Measurements from ENCODE around the gene AP3B1. TPM values are rescaled to one million over a fixed set of nuclear protein-coding genes. Genes with fewer than 3 reads are reported as not detected.

The AP3B1 gene
- polyA plus RNA-seq, 3 donors, result 20.3 to 39.8 (median 24.9) TPM

DNA sequence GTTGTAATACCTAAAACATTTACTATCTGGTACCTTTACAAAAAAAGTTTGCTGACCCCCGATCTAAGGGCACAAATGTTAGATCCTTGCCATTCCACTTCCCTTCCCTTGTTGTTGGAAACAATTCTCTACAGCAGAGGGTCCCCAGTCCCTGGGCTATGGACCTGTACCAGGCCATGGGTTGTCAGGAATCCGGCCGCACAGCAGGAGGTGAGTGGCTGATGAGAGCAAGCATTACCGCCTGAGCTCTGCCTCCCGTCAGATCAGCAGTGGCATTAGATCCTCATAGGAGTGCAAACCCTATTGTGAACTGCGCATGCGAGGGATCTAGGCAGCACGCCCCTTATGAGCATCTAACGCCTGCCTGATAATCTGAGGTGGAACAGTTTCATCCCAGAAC, 248.5 kb downstream of the AP3B1 start:
- H3K4me3 ChIP-seq (replicated peaks in 1 of 3; ENCODE audit: low read depth in 2 of 3, low read length in 3 of 3), result no peak overlapping the region
- H3K4me2 ChIP-seq (replicated peaks; ENCODE audit: extremely low read depth, low read length, poor library complexity, severe bottlenecking), result no peak overlapping the region
- H3K27me3 Mint-ChIP-seq (ENCODE audit: low read depth in 3 of 3), result peaks cover 0 to 1% (median 0%) of the 10 kb centered on the region in 3 donors
- H3K36me3 Mint-ChIP-seq, result peaks cover 29 to 32% of the 10 kb centered on the region in 2 donors
- no peak overlapping the region for H3K4me3 Mint-ChIP-seq
- H3K9me3 Mint-ChIP-seq, result peaks cover 0 to 5% (median 3%) of the 10 kb centered on the region in 7 donors
- no peaks in the 10 kb centered on the region for H3K27me3 ChIP-seq (ENCODE audit: control insufficient read depth in 2 of 2, insufficient read depth in 2 of 2, low read length in 2 of 2)
- H3K36me3 ChIP-seq (replicated peaks in 1 of 2; ENCODE audit: control insufficient read depth in 1 of 2, insufficient read depth in 2 of 2, low read length in 2 of 2), result peaks cover 0 to 19% of the 10 kb centered on the region in 2 donors
- DNase-seq, result no peak
- no peaks in the 10 kb centered on the region for H3K4me1 Mint-ChIP-seq
- 98% methylated on average over 9 of the region's 9 CpGs for WGBS (ENCODE audit: insufficient coverage)
- H3K27ac ChIP-seq (ENCODE audit: low read depth in 1 of 2, low read length in 2 of 2), result no peak overlapping the region
- no peak for TF ChIP-seq CTCF (IDR thresholded peaks at IDR 0.05)
- no peak overlapping the region for H3K9ac ChIP-seq (ENCODE audit: insufficient read depth, low read length, poor library complexity, severe bottlenecking)
- no peaks in the 10 kb centered on the region for H4K20me1 ChIP-seq (ENCODE audit: insufficient read depth, low read length)
- H3K27ac Mint-ChIP-seq, result no peak overlapping the region
- no peaks in the 10 kb centered on the region for H3K4me1 ChIP-seq (ENCODE audit: control insufficient read depth in 1 of 2, insufficient read depth in 2 of 2, low read length in 2 of 2)
- intact Hi-C loops (cut with micrococcal nuclease), result no loop called here
- no peak overlapping the region for H2AFZ ChIP-seq (ENCODE audit: insufficient read depth, low read depth, low read length, poor library complexity, severe bottlenecking)
- no peaks in the 10 kb centered on the region for H3K79me2 ChIP-seq (ENCODE audit: insufficient read depth, low read length)
- H3K9me3 ChIP-seq (replicated peaks in 1 of 2; ENCODE audit: control insufficient read depth in 1 of 2, insufficient read depth in 1 of 2, low read length in 2 of 2), result no peaks in the 10 kb centered on the region

DNA sequence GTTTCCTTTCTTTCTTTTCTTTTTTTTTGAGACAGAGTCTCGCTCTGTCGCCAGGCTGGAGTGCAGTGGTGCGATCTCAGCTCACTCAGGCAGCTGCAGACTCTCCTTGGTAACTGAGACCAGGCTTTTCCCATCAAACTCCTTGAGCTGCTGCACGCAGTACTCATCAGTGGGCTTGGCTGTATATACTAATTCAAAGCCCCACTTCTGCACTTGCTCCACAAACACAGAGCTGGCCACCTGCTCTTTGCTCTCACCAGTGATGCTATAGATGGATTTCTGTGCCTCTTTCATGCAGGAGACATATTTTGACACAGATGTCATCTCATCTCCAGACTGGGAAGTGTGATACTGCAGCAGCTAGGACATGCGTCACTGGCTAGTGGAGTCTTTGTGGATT, 252.7 kb downstream of the AP3B1 start:
- no peak overlapping the region for H3K27ac Mint-ChIP-seq
- Histone ChIP-seq H3K4me2 (replicated peaks; ENCODE audit: extremely low read depth, low read length, poor library complexity, severe bottlenecking) (no peak overlapping the region), H2AFZ (ENCODE audit: insufficient read depth, low read depth, low read length, poor library complexity, severe bottlenecking) (no peak overlapping the region), H3K79me2 (ENCODE audit: insufficient read depth, low read length) (no peaks in the 10 kb centered on the region), H4K20me1 (ENCODE audit: insufficient read depth, low read length) (no peaks in the 10 kb centered on the region), H3K4me3 (replicated peaks in 1 of 3; ENCODE audit: low read depth in 2 of 3, low read length in 3 of 3) (no peak overlapping the region), H3K9me3 (replicated peaks in 1 of 2; ENCODE audit: control insufficient read depth in 1 of 2, insufficient read depth in 1 of 2, low read length in 2 of 2) (no peaks in the 10 kb centered on the region), H3K27me3 (ENCODE audit: control insufficient read depth in 2 of 2, insufficient read depth in 2 of 2, low read length in 2 of 2) (no peaks in the 10 kb centered on the region), H3K4me1 (ENCODE audit: control insufficient read depth in 1 of 2, insufficient read depth in 2 of 2, low read length in 2 of 2) (no peaks in the 10 kb centered on the region), H3K36me3 (replicated peaks in 1 of 2; ENCODE audit: control insufficient read depth in 1 of 2, insufficient read depth in 2 of 2, low read length in 2 of 2) (peaks cover 10 to 46% of the 10 kb centered on the region in 2 donors), H3K27ac (ENCODE audit: low read depth in 1 of 2, low read length in 2 of 2) (no peak overlapping the region), H3K9ac (ENCODE audit: insufficient read depth, low read length, poor library complexity, severe bottlenecking) (no peak overlapping the region)
- intact Hi-C loops (cut with micrococcal nuclease), result no loop called here
- H3K4me3 Mint-ChIP-seq, result no peak overlapping the region
- peaks cover 0 to 1% (median 0%) of the 10 kb centered on the region in 3 donors for H3K27me3 Mint-ChIP-seq (ENCODE audit: low read depth in 3 of 3)
- no peaks in the 10 kb centered on the region for H3K4me1 Mint-ChIP-seq
- no peak for TF ChIP-seq CTCF (IDR thresholded peaks at IDR 0.05)
- no peak for DNase-seq
- H3K36me3 Mint-ChIP-seq, result peaks cover 32 to 33% of the 10 kb centered on the region in 2 donors
- 100% methylated on average over 3 of the region's 5 CpGs for whole genome bisulfite sequencing (ENCODE audit: insufficient coverage)
- H3K9me3 Mint-ChIP-seq, result peaks cover 0 to 5% (median 1%) of the 10 kb centered on the region in 7 donors
